HG02943 (cell line): ENCODE measurements around the gene EDNRB.

Experiments used
- ATAC-seq: cut with Tn5 transposase; IDR thresholded peaks from one replicate; pipeline ENCODE4 v1.9.1; 2021; ENCODE audit warnings: mild to moderate bottlenecking, low read depth, moderate library complexity; ENCODE audit not compliant: unreplicated experiment

EDNRB gene

DNA sequence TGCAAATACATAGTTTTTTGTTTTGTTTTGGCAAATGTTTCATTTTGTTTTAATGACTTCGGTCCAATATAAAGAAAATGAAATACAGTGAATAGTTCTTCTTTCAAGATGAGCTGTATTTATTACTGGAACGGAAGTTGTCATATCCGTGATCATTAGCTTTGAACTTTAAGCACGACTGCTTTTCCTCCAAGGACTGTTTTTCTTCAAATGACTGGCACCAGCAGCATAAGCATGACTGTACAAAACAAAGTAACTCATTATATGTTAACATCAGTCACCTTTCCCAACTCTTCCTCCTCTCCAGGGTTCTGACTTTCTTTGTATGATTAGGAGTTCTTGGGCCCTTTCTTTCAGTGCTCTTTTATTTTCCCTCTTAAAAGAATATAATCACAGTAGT, 20.5 kb downstream of the EDNRB start:
- ATAC-seq = peak; percentile 87

DNA sequence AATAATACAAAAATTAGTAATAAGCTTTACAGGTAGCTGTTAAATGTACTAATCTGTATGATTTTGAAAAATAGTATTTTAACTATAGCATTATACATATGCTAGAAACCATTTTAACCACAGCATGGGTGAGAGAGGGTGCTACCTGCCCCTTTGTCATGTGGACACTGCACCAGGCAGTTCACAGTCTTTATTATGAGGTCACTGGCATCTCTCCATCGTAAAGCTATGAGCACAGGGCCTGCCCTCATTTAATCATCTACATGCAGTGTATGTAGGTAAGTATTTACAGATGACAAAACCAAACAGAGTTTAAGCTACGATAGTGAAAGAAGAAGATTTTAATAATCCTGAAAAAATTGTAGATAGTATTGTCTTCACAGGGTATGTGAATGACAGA, 21.7 kb downstream of the EDNRB start:
- no peak for ATAC-seq

DNA sequence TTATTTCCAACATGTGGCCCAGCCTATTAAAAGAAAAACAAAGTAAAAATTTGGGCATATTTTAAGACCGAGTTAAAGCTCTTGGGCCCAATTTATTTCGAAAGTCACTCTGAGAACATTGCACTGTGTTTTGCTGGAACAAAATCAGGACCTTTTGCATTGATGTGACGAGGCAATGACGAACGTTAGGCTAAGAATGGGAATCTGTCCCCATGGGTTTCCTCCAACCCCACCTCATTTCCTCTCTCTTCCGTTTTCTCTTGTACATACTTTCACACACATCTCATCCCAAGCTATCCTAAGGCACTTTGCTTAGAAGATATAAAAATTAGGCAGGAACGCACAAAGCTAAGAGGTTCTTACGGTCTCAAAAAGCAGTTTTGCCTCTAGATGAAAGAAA, 22.1 kb downstream of the EDNRB start:
- no peak for ATAC-seq

DNA sequence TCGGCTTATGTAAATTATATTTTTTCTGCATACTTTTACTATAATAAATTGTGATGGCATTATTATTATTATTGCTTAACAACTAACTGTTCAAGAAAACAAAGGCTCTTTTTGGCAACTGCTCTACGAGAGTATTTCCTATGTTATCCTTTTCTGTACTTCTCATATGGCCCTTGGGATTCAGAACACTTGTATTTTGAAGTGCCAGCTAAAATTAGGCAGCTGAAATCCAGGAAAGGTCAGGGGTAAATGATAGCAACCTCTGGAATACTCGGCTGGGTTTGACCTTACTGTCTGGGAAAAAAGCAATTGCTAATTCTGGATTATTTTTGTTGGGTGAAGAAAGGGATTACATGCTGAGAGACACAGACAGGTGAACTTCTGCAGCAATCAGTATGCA, 23.9 kb downstream of the EDNRB start:
- ATAC-seq = no peak

DNA sequence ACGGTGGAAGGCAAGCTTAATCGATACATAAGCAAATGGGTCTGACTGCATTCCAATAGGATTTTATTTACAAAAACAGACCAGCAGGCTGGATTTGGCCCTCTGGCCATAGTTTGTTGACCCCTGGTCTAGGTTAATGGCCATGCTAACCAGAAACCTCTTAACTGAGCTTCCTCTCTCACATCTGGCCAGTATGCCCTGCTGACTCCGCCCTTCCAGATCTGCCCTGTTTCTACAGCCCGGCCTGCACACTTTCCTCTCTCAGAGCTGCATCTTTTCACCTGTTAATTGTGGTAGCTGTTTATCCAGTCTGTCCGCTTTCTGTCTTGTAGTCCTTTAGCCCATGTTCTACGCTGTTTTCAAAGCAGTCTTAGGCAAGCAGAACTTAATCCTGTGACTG, 25.6 kb downstream of the EDNRB start:
- ATAC-seq = no peak

DNA sequence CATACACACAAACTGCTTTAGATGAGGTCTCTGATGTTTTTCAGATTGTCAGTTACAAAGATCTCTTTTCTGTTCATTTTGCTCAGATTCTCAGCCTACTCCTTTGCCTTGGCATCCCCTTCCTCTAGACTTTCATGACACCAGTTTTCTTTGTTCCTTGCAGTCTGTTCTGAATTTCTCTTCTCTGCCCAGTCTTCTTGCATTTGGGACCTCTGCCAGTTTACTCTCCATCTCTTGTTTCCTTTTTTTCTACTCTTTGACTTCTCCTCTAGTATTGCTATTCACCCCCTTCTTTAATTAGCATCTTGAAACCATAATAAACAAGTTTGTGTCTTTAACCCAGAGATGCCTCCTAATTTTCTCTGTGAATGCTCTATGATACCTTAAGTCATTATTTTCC, 26.1 kb downstream of the EDNRB start:
- ATAC-seq = no peak

DNA sequence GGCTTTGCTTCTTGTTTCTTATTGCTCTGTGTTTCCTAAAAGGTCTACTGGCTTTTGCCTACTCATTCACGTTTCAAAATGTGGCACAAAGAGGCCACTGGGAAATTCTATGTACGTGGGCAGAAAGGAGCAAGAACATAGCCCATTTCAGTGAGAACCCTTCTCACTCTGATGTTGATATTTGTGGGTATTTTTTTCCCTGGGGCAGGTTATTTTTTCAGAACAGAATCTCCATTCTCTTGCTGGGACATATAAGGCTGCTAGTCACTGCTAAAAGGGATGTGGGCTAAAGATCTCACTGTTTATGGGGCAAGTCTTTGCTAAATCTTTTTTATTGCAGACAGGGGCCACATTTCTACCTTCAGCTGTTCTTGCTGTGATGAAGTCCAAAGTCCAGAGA, 27.1 kb downstream of the EDNRB start:
- ATAC-seq = no peak

DNA sequence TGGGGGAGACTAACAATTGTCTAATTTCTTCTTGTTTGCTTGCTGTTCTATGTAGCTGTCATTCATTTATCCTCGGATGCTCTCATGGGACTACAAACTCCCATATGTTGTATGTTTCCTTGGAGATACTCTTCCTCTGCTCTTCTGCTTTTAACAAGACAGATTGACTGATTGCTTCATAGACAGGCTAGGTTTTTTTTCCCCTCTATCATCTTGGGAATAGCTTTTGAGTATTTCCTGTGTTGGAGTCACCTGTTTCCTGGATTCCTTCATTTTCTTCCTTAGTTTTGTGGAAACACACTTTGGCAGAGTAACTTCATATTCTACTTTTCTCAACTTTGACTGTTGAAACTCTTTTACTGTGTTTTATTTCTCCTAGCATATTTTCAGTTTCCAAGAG, 27.6 kb downstream of the EDNRB start:
- ATAC-seq = no peak

DNA sequence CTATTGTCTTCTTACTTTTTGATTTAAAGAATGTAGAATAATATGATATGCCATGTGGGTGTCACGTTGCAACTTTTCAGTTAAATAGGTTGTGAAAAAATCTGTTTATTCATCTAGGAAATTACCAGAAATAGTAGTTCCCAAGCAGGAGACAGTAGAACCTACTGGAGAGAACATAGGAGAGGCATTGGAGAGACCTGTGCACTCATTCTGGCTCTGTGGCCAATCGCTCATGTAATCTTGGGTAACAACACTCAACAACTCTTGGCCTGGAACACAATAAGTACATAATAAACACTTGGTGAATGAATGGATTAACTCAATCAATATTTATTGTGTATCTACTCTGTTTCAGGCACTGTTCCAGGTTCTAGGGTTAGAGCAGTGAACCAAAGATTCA, 35.3 kb downstream of the EDNRB start:
- no peak for ATAC-seq

DNA sequence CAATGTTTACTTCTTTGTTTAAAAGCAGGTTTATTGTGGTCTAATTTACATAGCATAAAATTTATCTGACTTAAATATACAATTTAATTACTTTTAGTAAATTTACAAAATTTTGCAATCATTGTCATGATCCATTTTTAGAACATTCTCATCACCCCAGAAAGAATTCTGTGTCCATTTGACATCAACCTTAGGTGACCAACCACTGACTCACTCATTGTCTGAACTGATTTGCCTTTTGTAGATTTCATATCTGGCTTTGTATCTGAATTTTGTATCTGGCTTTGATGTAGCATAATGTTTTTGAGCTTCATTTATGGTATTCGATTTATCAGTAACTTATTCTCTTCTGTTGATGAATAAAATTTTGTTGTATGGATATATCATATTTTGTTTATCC, 40.4 kb downstream of the EDNRB start:
- ATAC-seq = no peak

DNA sequence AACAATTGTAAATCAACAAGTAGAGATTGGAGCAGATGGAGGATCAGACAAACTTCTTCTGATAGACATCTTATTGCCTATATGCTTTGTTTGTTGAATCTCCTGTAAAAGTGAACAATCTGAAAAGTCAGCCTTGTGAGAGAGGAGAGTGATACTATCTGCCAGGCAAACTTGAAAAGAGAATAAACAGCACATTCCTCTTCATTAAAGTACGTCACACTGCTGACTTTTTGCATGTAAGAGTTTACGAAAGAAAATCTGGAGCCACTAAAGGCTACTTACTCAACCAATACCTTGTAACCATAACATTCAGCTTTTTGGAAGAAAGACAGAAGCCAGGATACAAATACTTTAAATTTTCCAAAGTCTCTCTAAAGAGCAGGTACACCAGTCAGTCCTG, 42.5 kb downstream of the EDNRB start:
- ATAC-seq = no peak

DNA sequence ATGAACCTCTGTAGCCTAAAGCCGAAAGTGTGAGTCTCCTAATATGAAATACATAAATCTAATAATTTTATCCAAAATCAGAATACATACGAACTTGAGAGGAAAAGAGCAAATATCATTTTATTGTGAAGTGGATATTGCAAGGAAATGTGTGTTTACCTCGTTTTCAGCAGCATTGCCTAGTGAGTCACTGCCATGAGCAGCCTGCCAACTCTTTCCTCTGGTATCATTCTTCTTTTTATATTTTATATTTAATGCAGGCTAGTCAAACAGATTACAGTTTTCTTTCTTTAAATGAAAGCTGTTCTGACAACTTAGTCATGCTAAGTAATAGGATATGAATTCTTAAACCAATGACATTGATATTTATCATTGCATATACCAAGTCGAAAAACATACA, 44.2 kb downstream of the EDNRB start:
- ATAC-seq = no peak

DNA sequence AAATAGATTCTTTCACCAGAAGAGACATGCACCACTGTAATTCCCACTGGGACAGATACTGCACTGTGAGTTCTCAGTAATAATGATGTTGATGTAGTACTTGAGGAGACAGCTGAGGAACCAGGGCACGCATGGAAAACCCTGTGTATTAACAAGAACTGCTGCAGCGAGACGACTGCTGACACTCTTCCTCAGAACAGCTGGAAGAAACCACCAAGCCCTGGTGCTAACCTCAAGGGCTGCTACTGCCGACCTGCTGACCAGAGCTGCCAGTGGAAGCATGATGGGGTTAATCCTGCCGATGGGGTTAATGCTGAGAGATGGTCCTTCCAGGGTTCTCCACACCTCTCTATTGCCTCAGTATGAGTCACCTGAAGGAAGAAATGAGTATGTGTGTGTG, 45.6 kb downstream of the EDNRB start:
- no peak for ATAC-seq

DNA sequence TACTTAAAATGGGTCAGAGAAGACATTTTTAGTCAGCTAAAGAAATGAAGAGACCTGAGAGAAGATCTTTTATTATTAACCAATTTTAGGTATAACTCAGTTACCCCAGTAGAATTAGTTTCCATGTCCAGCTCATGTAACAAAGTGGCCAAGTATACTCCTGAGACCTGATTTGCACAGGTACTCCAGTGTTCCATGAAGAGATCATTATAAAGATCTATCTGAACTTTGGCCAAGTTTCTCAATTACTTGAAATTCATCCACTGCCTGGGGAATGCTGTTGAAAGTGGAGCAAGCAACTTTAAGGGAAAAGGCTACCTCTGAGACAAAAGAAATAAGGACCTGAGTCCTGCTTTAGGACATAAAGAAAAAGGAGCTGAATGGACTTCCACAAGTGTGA, 47.0 kb downstream of the EDNRB start:
- no peak for ATAC-seq

DNA sequence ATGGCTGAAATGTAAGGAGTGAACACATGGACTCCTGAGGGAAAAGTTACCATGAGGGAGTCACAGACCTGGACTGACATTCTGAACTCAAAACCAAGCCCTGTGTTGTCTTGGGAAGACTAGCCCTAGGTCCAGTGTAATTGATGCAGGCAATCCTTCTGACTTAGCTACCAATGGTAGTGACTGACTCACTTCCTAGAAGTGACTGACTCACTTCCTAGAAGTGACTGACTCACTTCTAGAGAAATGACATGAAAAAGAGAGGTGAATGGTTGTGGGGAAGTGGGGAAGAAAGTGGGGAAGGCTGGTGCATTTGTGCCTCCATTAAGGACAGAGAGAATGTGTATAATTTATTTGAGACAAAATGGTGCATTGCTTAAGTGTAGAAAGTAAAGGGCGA, 49.9 kb downstream of the EDNRB start:
- ATAC-seq = no peak

DNA sequence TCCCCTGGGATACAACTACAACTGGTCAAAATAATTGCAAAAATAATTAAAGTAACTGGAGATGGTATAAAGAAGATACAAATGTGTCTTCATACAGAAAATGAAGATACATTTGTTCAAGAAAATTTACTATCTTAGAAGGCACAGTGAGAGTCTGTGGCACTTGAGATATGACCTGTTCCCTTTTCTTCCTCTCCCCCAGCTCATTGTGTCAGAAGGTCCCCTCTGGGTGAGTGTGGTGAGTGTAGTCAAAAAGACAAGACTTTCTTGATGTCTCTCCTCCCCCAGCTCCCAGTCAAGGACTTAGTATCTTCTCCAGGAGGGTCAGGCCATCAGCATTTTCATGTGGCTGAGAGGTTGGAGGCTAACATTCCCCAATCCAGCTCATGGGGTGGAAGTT, 51.7 kb downstream of the EDNRB start:
- no peak for ATAC-seq

DNA sequence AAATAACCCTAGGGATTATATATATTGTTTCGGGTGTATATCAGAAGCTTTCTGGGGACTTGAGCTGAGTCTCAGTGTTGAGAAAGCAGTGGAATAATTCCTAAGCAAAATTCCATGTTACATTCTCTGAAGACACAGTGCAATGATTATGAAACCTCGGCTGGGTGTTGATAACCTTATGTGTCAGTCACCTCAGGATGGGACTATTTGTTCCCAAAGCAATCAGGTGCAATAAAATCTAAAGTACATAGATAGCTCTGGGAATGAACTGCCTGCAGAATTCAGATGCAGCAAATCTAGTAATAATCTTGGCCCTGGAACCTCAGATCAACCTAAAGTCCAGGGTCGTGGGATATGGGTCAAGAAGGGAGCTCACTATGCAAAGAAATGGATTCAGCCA, 53.0 kb downstream of the EDNRB start:
- no peak for ATAC-seq

DNA sequence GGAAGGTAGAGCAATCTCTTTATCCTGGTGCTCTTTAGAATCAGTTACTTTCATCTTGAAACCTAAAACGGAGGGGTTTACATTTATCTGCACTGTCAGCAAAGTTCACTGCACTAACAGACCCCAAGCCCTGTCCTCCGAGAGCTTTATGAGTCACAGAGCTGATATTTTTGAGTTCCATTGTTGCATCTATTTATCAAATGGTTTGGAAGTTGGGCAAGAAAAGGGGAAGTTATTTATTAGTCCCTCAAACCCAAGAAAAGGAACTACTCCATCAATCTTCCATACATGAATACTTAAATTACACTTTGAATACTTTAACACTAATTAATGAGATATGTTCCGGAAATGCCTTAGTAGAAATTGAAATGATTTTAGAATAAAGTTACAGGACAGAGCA, 55.5 kb downstream of the EDNRB start:
- ATAC-seq = no peak

DNA sequence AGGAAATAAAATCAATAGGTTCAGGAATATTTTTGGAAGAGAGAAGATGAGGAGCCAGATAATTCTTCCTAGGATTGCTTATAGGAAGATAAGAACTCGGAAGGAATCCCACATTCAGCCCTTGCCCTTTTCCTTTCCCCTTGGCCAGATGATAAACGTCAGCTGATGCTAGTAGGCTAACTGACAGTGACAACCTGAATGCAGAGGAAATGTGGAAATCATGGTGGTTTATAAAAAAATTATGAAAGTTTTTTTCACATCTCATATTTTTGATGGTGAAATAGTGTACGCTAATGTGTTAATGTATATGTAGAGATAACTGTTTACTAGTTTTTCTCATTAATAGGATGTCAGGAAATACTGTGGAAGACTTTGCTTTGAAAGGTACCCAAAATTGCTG, 56.9 kb downstream of the EDNRB start:
- no peak for ATAC-seq

DNA sequence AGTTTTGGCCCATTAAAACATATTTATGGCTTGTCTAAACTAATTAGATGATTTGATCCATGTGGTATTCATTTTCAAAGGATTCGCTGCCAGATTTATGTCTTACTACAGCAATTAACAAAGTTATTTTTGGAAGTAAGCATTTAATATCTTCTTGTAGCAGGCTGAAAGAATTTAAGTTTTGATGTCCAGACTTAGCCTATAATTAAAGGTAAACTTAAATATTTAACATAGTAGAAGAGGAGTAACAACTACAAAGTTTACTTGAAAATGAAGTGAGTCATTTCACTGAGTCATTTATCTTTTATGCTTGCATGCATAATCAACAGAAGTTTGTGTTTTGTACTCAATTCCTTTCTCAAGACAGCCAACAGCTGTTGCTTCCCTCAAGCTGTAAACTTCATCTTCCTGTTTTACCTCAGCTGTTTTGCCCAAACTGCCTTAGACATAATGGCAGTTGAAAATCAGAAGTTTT, 58.1 kb downstream of the EDNRB start:
- no peak for ATAC-seq

DNA sequence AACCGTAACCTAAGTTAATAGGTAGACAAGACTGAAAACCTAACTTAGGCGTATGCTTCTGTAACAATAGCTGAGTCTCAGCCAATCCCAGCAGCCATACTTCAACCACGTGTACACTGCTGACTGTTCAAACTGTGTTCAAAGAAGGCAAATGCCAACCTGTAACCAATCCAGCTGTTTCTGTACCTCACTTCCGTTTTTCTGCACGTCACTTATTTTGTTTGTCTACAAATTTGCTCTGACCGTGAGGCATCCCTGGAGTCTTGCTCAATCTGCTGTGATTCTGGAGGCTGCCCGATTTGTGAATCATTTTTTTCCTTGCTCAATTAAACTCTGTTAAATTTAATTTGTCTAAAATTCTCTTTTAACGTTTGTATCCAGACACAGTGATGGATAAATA, 59.2 kb downstream of the EDNRB start:
- ATAC-seq = no peak

DNA sequence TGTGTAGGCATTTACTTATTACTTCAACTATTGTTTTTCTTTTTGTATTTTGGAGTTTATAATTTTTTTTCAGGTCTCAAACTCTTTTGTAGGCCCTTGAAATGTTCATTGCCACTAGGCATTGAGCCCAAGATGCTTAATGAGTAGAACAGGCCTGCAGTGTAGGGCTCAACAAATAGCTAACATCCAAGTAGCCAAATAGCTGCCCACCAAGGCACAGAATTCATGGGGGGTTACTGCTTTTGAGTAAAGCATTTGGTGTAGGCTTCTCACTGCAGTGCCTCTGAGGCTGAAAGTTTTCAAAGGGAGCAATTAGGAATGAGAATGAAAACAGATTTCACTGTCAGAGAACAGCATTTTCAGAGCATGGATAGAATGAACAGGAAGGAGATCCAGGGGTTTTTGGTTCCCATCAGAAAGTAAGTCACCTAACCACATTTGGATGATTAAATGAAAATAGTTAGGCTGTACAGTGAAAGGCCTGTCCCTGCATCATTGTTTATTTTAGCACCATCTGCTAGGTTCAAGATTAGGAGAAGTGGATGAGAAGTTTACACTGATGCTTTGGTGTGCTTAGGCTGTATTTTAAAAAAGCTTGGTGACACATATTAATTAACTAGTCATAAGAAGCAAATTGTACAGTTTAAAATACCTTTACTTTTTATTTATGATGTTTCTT, 61.0 kb downstream of the EDNRB start:
- no peak for ATAC-seq

DNA sequence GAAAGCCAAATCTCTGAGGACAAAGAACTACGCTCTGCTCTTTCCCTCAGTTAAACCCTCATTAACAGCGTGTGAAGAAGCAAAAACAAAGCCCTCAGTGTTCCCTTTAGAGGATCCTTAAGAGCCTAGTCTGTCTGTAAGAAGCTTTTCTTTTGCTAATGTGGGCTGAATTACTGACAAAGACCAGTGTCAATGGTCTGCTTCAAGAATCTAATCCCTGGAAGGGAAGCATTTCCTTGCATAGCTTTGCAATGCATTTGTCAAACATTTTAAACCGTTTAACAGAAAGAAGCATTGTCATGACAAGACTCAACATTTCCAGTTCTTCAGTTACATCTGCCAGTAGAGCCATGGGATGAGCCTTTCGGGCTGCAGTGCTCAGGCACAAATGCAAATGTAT, 64.9 kb downstream of the EDNRB start:
- ATAC-seq = no peak
